GM13977 (cell line): Measurements from ENCODE around the gene RALY.

Experiments
- DNase-seq: peaks from one replicate; pipeline ENCODE4 v3.0.0; 2012; ENCODE audit warnings: low spot score
- in situ Hi-C: fragments of 300-500 bp; cut with MboI; formaldehyde crosslinking; loops from one replicate; pipeline ENCODE4 v1.12.0; 2022; ENCODE audit warnings: low sequenced_read_pairs, low pct_unique_long_range_greater_than_20kb, mixed read lengths, inconsistent platforms; ENCODE audit not compliant: unreplicated experiment
- TF ChIP-seq, protein P1 (sequence below): IDR thresholded peaks from 2 replicates; pipeline ENCODE4 v1.5.1; 2012; ENCODE audit warnings: mild to moderate bottlenecking, control low read depth; ENCODE audit not compliant: insufficient read depth; ENCODE audit errors: extremely low read depth, missing control alignments

Gene RALY

DNA sequence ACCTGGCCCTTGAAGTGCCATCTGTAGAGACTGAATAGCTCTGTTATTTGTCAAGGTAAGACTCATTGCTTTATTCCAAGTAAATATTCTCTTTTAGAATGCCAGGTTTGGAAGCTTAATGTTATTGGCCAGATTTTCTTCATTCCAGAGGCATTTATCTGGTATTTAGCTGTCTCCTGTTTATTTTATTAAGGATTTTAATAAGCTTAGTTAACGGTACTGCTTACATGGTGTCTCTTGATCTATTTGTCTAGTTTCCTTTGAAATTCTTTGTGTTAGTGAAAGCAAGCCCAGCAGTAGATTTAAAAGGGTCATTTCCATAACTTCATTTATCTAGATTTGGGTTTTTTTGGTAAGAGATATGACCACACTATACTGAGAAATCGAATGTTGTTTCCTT, 7.7 kb downstream of the RALY start:
- in situ Hi-C loops = no loop called here
- no peak for DNase-seq
- TF ChIP-seq, protein P1, sequence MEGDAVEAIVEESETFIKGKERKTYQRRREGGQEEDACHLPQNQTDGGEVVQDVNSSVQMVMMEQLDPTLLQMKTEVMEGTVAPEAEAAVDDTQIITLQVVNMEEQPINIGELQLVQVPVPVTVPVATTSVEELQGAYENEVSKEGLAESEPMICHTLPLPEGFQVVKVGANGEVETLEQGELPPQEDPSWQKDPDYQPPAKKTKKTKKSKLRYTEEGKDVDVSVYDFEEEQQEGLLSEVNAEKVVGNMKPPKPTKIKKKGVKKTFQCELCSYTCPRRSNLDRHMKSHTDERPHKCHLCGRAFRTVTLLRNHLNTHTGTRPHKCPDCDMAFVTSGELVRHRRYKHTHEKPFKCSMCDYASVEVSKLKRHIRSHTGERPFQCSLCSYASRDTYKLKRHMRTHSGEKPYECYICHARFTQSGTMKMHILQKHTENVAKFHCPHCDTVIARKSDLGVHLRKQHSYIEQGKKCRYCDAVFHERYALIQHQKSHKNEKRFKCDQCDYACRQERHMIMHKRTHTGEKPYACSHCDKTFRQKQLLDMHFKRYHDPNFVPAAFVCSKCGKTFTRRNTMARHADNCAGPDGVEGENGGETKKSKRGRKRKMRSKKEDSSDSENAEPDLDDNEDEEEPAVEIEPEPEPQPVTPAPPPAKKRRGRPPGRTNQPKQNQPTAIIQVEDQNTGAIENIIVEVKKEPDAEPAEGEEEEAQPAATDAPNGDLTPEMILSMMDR = no peak

DNA sequence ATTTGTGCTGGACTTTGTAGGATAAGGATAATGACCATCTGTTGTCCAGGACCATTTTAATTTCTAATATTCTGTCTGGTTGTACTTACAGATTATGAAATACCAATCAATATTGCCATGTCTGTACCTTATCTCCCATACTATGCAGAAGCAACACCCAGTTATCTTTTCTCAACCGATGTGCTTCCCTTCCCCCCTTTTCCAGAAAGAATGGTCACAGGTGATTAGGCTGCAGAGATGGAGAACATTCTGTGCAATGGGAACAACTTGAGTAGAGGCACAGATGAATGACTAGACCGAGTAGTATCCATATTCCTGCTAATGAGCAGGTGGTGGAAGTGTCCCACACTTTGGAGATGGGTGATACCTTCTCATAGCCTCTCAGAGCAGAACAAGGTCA, 10.5 kb downstream of the RALY start:
- TF ChIP-seq, protein P1 = no peak
- no peak for DNase-seq
- in situ Hi-C loops = no loop called here

DNA sequence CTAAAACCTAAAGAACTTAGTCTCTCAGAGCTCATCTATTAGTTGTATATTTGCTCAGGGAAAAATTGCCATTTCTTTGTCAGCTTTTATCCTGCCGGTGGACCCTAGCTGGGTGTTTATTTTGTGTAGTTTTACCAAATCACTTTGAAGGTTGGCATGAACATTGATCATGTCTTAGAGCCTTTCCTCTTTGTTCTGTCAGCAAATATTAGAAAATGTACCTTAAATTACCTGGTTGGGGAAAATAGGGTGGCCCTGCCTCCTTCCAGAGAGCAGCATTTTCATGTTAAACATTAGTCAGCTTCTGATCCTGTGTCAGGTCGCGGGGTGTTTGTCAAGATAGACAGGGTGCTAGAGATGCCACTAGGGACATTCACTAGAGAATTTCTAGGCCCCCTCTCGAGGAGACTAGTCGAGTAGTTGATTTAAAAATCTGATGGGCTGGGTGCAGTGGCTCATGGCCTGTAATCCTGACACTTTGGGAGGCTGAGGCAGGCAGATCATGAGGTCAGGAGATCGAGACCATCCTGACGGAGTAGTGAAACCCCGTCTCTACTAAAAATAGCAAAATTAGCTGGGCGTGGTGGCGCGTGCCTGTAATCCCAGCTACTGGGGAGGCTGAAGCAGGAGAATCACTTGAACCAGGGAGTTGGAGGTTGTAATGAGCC, 11.2 kb downstream of the RALY start:
- TF ChIP-seq, protein P1 = no peak

DNA sequence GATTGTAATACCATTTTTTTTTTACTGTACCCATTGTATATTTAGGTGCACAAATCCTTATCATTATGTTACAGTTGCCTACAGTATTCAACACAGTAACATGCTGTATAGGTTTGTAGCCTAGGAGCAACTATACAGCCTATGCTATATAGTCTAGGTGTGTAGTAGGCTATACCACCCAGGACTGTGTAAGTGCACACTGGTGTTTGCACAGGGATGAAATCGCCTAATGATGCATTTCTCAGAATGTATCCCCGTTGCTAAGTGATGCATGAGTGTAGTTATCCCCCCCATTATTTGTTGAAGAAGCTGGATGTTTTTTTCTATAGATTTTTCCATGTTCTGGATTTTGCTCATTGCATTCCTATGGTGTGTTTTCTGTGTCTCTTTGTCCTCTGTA, 12.9 kb downstream of the RALY start:
- in situ Hi-C loops = no loop called here
- TF ChIP-seq, protein P1 = no peak
- DNase-seq = no peak

More for the DNA sequence above, 11.2 kb downstream of the RALY start:
- in situ Hi-C loops = no loop called here
- no peak for DNase-seq

DNA sequence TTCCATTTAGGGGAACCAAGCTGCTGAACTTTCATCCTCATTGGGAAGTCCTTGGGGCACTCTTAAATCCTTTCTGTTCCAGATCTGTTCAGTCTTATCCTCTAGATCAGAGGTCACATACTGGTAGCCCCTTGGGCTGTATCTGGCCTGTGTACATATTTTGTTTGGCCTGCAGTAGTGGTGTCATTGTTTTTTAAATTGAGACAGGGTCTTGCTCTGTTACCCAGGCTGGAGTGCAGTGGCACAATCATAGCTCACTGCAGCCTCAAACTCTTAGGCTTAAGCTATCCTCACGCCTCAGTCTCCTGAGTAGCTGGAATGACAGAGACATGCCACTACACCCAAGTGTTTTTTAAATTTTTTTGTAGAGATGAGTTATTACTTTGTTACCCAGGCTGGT, 14.8 kb downstream of the RALY start:
- DNase-seq = no peak
- TF ChIP-seq, protein P1 = no peak
- in situ Hi-C loops = no loop called here

DNA sequence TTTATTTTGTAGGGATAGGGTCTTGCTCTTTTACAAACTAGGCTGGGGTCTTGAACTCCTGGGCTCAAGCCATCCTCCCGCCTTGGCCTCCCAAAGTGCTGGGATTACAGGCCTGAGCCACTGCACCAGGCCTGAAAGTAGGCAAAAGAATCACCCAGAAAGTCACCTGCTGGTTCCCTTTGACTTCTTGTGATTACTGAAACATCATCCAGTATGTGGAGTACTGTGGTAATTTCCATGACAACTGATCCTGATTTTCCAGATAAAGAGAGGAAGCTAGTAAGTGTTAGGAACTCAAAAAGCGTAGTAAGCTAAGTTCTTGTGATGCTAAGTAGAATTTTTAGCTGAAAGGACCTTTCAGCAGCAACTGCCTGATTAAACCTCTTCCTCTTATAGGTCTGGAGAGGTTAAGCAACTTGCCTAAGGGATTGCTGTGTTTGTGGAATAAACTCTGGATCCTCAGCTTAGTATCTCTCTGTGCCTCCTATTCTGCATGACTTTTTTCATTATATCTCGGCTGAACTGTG, 16.8 kb downstream of the RALY start:
- no peak for DNase-seq
- TF ChIP-seq, protein P1 = no peak
- in situ Hi-C loops = no loop called here
